ENCODE data around the gene ODF2L. TPM values are rescaled to one million over a fixed set of nuclear protein-coding genes. Genes with fewer than 3 reads are reported as not detected.

ODF2L gene
- polyA plus RNA-seq, 1 experiment: 5.9 TPM

- no peaks in the 10 kb centered on the region for H3K27me3 ChIP-seq (ENCODE audit: control insufficient read depth, insufficient read depth, low read length)
- ChIA-PET POLR2A (no interaction called here), CTCF (no interaction called here)
- DNase-seq (ENCODE audit: low read depth): no peak
- no peaks in the 10 kb centered on the region for H3K36me3 ChIP-seq (ENCODE audit: control insufficient read depth, insufficient read depth, low read length)
- TF ChIP-seq CTCF (IDR thresholded peaks at IDR 0.05; ENCODE audit: insufficient read depth, low read depth, low read length): no peak
- no peak overlapping the region for H3K4me3 ChIP-seq (ENCODE audit: low read depth, low read length)
These were observed 51.1 kb downstream of the ODF2L start for GRCh38 chr1:86345042-86345441.

- no peaks in the 10 kb centered on the region for H3K27me3 ChIP-seq (ENCODE audit: control insufficient read depth, insufficient read depth, low read length)
- POLR2A ChIA-PET: no interaction called here
- DNase-seq (ENCODE audit: low read depth): no peak
- H3K4me3 ChIP-seq (ENCODE audit: low read depth, low read length): no peak overlapping the region
- H3K36me3 ChIP-seq (ENCODE audit: control insufficient read depth, insufficient read depth, low read length): no peaks in the 10 kb centered on the region
- TF ChIP-seq CTCF (IDR thresholded peaks at IDR 0.05; ENCODE audit: insufficient read depth, low read depth, low read length): no peak
- CTCF ChIA-PET: no interaction called here
These were observed 56.2 kb downstream of the ODF2L start for GRCh38 chr1:86339906-86340305.

GRCh38 chr1:86339014-86339812 is 56.9 kb downstream of the ODF2L start:
- Histone ChIP-seq H3K36me3 (ENCODE audit: control insufficient read depth, insufficient read depth, low read length) (no peaks in the 10 kb centered on the region), H3K27me3 (ENCODE audit: control insufficient read depth, insufficient read depth, low read length) (no peaks in the 10 kb centered on the region), H3K4me3 (ENCODE audit: low read depth, low read length) (no peak overlapping the region)
- DNase-seq (ENCODE audit: low read depth): no peak
- CTCF ChIA-PET: no interaction called here
- POLR2A ChIA-PET: no interaction called here
- no peak for TF ChIP-seq CTCF (IDR thresholded peaks at IDR 0.05; ENCODE audit: insufficient read depth, low read depth, low read length)

- DNase-seq (ENCODE audit: low read depth): no peak
- Histone ChIP-seq H3K27me3 (ENCODE audit: control insufficient read depth, insufficient read depth, low read length) (no peaks in the 10 kb centered on the region), H3K4me3 (ENCODE audit: low read depth, low read length) (no peak overlapping the region), H3K36me3 (ENCODE audit: control insufficient read depth, insufficient read depth, low read length) (no peaks in the 10 kb centered on the region)
- no peak for TF ChIP-seq CTCF (IDR thresholded peaks at IDR 0.05; ENCODE audit: insufficient read depth, low read depth, low read length)
- ChIA-PET POLR2A (no interaction called here), CTCF (no interaction called here)
These were observed 60.2 kb downstream of the ODF2L start for GRCh38 chr1:86335916-86336315.

- ChIA-PET CTCF (interaction anchor here (1.3 kb wide), 1 partner anchor 11 kb away, joined by 4 read pairs; no protein-coding TSS in a partner anchor), POLR2A (no interaction called here)
- Histone ChIP-seq H3K36me3 (ENCODE audit: control insufficient read depth, insufficient read depth, low read length) (no peaks in the 10 kb centered on the region), H3K4me3 (ENCODE audit: low read depth, low read length) (no peak overlapping the region), H3K27me3 (ENCODE audit: control insufficient read depth, insufficient read depth, low read length) (no peaks in the 10 kb centered on the region)
- TF ChIP-seq CTCF (IDR thresholded peaks at IDR 0.05; ENCODE audit: insufficient read depth, low read depth, low read length): no peak
- DNase-seq (ENCODE audit: low read depth): no peak
These were observed 70.9 kb downstream of the ODF2L start for GRCh38 chr1:86325264-86325663.
